ENCODE measurements around the gene RSL1D1.
"Not testable (repeated sequence)": the region's sequence is repeated elsewhere in the genome, so short reads cannot be mapped to it uniquely, and the experiment has no call there.

RSL1D1 gene

DNA sequence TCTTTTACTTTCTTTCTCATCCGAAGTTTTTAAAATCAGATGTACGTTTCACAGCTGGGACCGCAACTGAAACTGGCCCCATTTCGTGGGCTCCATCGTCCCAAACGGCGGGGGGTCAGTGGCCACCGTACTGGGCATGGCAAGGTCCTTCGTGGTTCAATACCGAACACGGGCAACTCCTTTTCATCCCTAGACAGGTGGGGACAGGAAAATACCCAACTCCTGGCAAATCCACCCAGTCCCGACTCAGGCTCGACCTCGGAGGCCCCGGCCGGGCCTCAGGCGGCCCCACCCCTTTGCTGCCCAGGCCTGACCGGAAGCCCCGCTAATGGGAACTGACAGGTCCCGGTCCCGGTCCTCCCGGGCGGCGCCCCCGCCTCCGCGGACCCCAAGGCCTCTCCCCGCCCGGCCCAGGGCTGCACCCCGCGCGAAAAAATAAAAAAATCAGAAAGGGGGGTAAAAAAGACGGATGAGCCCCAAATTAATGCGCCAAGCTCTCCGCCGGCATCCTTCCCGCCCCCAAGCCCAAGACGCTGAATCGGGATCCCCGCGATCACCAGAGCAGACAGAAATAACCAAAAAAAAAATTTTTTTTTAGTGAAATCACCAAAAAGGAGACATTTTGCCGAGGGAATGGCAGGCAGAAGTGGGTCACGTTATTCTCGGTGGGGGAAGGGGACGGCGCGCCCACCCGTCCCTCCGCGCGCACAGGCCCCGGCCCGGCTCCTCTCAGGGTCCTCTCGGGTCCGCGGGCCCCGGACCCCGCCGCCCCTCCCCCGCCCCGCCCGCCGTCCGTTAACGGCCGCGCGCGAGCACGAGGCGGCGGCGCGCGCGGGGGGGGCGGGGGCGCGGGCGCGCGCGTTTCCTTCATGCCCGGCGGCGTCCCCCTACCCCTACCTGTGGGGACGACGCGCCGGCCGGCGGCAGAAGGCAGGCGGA is 54.8 kb downstream of the RSL1D1 start:
- peak; percentile 30 for DNase-seq

DNA sequence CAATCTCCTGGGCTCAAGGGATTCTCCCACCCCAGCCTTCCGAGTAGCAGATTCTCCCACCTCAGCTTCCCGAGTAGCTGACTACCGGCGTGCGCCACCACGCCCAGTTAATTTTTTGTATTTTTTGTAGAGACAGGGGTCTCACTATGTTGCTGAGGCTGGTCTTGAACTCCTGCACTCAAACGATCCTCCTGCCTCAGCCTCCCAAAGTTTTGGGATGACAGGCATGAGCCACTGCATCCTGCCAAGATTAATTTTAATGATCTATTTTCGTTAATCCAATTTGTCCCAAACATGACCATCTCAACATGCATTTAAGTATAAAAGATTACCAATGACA is 55.5 kb downstream of the RSL1D1 start:
- DNase-seq: no peak

DNA sequence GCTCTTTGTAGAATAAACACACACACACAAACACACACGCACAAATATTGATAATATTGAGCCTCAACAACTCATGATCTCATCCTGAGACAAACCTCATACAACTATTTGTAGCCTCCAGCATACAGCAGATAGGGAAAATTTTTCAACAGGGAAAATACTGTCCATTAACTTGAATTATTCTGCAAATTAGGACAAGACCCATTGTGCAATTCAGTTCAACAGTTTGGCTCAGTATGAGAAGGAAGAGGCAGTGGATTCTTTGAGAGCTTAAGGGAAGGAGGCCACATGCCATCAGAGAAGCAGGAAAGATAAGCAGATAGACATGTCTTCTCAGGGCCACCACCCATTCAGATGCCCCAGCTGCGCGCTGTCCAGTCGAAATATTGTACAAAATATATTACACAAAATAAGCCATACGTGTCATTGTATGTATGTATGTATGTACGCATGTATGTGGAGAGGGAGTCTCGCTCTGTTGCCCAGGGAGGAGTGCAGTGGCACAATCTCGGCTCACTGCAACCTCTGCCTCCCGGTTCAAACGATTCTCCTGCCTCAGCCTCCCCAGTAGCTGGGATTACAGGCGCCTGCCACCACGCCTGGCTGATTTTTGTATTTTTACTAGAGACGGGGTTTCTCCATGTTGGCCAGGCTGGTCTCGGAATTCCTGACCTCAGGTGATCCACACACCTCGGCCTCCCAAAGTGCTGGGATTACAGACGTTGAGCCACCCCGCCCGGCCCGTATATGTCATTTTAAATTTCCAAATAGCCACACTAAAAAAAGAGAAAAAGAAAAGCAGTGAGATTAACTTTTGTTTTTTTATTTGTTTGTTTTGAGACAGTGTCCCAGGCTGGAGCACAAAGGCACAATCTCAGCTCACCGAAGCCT is 56.1 kb downstream of the RSL1D1 start:
- DNase-seq: no peak

DNA sequence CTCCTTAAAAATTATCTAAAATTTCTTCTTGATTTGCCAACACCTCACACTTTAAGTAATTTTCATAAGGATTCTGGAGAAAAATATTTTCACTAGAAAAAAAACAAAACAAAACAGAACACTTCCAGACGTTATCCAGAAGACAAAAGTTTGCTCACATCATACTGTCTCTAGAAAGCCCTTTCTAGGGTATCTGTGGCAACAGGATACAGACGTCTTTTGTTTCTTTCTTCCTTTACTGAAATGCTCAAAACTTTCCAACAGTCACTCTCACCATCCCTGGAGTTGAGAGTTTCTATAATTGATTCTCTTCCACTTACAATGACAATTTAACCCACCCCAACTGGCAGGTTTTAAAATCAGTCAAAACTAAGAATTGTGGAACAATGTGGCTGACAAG is 56.9 kb downstream of the RSL1D1 start:
- DNase-seq: no peak

DNA sequence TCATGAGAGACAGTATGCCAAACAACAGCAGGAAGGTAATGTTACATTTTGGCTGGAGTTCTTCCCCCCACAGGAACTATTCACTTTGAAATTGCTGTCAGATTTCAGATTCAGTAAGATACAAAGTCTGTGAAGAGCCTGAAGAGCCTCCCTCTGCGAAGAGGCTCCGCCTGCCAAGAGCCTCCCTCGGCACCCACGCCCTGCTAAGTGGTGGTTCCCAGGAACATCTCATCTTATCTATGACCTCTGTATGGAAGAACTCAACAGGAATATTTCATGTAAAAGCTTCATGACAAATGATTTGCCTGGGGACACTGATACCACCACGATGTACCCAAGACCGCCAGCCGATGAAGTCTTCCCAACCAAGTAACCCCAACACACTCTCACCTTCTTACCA is 57.5 kb downstream of the RSL1D1 start:
- no peak for DNase-seq

DNA sequence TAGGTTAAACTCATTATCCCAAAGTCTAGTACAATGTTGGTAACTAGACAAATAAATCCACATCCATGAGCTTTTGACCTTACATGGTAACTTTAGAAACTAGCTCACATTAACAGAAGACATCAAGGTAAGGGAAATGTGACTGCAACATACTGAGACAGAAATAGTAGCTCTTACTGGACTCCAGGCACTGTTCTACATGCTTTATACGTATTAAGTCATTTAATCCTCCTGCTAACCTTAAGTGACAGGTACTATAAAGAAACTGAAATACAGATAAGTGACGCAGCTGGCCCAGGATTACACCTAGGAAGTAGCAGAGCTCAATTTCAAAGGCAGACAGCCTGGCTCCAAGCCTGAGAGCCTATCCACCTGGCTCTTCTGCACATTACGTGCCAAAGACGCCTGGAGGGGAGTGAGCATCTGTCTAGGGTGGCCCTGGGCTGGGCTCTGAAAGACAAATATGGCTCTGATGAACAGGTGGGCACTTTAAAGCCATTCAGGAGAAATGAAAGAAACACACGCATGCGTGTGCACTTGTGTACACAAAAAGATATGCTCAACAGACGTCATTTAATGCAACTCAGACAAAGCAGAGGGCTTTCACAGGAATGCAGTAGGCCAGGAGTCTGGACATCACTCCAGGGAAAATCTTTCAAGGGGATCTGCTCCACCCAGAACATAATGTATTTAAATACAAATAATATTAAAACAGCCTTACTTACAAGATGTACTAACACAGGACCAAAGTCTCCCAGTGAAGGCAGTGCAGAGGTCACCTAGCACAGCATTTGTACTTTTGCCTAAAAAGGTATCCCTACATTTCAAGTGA is 58.7 kb downstream of the RSL1D1 start:
- DNase-seq: no peak

DNA sequence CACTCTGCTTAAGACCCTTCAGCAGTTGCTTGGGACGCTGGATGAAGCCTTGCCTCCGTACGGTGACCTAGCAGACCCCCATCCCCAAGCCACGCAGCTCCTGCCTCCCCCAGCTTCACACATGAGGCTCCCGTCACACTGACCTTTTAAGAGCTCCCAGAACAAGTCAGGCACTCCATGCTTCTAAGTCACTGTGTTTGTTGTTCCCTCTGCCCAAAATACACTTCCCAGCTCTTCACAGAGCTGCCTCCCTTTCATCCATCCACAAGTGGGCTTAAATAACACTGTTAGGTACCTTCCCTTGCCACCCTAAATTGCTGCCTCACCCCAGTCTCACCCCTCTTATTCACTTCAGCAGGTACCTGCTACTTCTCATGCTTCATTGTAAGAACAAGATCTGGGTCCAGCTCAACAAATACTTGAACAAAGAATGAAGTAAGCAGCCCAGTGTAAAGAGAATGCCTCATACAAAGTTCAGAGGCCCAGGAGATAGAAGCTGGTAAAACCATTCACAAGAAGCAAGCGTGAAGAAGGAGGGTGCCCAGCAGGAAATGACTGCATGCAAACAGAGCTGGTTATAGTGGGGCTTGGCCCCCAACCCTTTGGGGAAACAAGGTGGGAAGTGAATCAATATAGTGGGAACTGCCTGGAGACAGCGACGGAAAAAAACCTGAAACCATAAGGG is 60.1 kb downstream of the RSL1D1 start:
- DNase-seq: no peak

DNA sequence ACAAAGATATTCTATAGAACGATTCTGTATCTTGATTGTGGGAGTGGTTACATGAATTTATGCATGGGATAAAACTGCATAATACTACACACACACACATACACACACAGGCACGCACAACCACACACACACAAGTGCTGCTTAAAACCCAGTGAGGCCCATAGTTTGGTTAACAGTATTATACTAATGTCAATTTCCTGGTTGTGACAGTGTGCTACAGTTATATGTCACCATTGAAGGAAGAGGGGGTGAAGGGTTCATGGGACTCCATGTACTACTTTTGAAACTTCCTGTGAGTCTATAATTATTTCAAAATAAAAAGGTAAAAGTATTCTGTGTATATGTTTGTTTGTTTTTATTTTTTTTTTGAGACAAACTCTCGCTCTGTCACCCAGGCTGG is 62.4 kb downstream of the RSL1D1 start:
- DNase-seq: no peak

DNA sequence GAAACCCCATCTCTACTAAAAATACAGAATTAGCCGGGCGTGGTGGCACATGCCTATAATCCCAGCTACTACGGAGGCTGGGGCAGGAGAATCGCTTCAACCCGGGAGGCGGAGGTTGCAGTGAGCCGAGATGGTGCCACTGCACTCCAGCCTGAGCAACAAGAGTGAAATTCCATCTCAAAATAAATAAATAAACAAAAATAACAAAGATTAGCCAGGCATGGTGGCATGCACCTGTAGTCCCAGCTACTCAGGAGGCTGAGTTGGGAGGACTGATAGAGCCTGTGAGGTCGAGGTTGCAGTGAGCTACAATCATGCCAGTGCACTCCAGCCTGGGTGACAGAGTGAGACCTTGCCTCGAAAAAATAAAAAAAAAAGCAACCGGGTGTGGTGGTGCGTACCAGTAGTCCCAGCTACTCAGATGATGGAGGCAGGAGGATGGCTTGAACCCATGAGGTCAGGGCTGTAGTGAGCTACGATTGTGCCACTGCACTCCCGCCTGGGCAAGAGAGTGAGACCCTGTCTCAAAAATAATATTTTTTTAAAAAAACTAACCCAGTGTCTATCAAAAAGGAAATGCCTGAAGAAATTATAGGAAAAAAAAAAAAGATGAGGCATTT is 66.3 kb downstream of the RSL1D1 start:
- not testable (repeated sequence) for DNase-seq

DNA sequence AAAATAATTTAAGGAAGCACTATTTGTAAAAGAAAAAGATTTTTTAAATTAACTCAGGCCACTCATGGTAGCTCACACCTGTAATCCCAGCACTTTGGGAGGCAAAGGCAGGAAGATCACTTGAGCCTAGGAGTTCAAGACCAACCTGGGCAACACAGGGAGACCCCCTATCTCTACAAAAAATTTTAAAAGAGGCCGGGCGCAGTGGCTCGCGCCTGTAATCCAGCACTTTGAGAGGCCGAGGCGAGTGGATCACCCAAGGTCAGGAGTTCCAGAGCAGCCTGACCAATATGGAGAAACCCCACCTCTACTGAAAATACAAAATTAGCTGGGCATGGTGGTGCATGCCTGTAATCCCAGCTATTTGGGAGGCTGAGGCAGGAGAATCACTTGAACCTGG is 67.0 kb downstream of the RSL1D1 start:
- DNase-seq: not testable (repeated sequence)

DNA sequence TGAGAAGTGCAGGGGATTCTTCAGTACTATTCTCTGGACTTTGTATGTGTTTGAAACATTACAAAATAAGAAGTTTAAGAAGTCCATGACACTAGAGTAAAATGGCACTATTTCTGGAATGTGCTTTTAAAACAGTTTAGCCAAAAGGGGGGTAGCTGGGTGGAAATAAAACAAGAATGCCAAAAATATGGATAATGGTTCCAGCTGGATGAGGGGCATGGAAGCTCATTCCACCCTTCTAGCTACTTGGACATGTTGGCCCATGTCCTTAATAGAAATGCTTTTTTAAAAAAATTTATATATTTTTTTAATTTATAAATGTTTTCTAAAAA is 67.3 kb downstream of the RSL1D1 start:
- DNase-seq: no peak

Data from CD4-positive, alpha-beta T cell treated with Interferon gamma for 1 hour (primary cell).